ENCODE data around the gene SCT.
A peak's percentile ranks its signal among the peaks of the same experiment; 100 is the strongest.

SCT gene

GRCh38 chr11:609341-609811 is 17.6 kb downstream of the SCT start:
- no peak for DNase-seq

- no peak for DNase-seq
Observed at GRCh38 chr11:608791-609251, 18.2 kb downstream of the SCT start.

- DNase-seq, result no peak
Observed at GRCh38 chr11:607971-608659, 18.9 kb downstream of the SCT start.

- DNase-seq, result no peak
Observed at GRCh38 chr11:607020-607780, 19.8 kb downstream of the SCT start.

- DNase-seq, result no peak
Observed at GRCh38 chr11:606245-606644, 20.7 kb downstream of the SCT start.

- DNase-seq, result no peak
Observed at GRCh38 chr11:605286-606129, 21.5 kb downstream of the SCT start.

- DNase-seq, result no peak
Observed at GRCh38 chr11:603154-603553, 23.8 kb downstream of the SCT start.

- DNase-seq, result no peak
Observed at GRCh38 chr11:601573-602245, 25.3 kb downstream of the SCT start.

GRCh38 chr11:598005-598680 is 28.8 kb downstream of the SCT start:
- no peak for DNase-seq

GRCh38 chr11:597166-597725 is 29.7 kb downstream of the SCT start:
- DNase-seq, result no peak

GRCh38 chr11:596374-596773 is 30.6 kb downstream of the SCT start:
- peak; percentile 34 for DNase-seq

- no peak for DNase-seq
Observed at GRCh38 chr11:595400-595799, 31.6 kb downstream of the SCT start.

GRCh38 chr11:593347-593746 is 33.6 kb downstream of the SCT start:
- DNase-seq, result no peak

- no peak for DNase-seq
Observed at GRCh38 chr11:592918-593317, 34.1 kb downstream of the SCT start.

- DNase-seq, result no peak
Observed at GRCh38 chr11:592501-592900, 34.5 kb downstream of the SCT start.

- no peak for DNase-seq
Observed at GRCh38 chr11:590997-591396, 36.0 kb downstream of the SCT start.

- no peak for DNase-seq
Observed at GRCh38 chr11:589798-590197, 37.2 kb downstream of the SCT start.

- peak; percentile 80 for DNase-seq
Observed at GRCh38 chr11:587978-588380, 39.0 kb downstream of the SCT start.

- DNase-seq, result no peak
Observed at GRCh38 chr11:587546-587945, 39.4 kb downstream of the SCT start.

GRCh38 chr11:586376-587316 is 40.3 kb downstream of the SCT start:
- no peak for DNase-seq

- DNase-seq, result no peak
Observed at GRCh38 chr11:584287-584686, 42.7 kb downstream of the SCT start.
